ENCODE measurements around the gene FRYL. TPM values are rescaled to one million over a fixed set of nuclear protein-coding genes. Genes with fewer than 3 reads are reported as not detected.
A peak's percentile ranks its signal among the peaks of the same experiment; 100 is the strongest.
"Not testable (repeated sequence)": the region's sequence is repeated elsewhere in the genome, so short reads cannot be mapped to it uniquely, and the experiment has no call there.

The FRYL gene
- polyA plus RNA-seq, 3 donors: 10.8 to 15.8 (median 14.4) TPM

- H3K9ac ChIP-seq (ENCODE audit: insufficient read depth, low read length, poor library complexity, severe bottlenecking): no peak overlapping the region
- peak overlapping the region in 2 of 7 donors; percentile 0 to 30 for H3K27ac Mint-ChIP-seq
- H3K4me3 ChIP-seq (replicated peaks in 1 of 3; ENCODE audit: low read depth in 2 of 3, low read length in 3 of 3): no peak overlapping the region
- H3K27ac ChIP-seq (ENCODE audit: low read depth in 1 of 2, low read length in 2 of 2): no peak overlapping the region
- no peak for DNase-seq
- peaks cover 89% of the 10 kb centered on the region for H4K20me1 ChIP-seq (ENCODE audit: insufficient read depth, low read length)
- peaks cover 0 to 2% (median 0%) of the 10 kb centered on the region in 7 donors for H3K9me3 Mint-ChIP-seq
- 100% methylated on average over 1 of the region's 3 CpGs for WGBS (ENCODE audit: insufficient coverage)
- peaks cover 0 to 3% of the 10 kb centered on the region in 2 donors for H3K4me1 ChIP-seq (ENCODE audit: control insufficient read depth in 1 of 2, insufficient read depth in 2 of 2, low read length in 2 of 2)
- H3K36me3 Mint-ChIP-seq: peaks cover 0 to 9% of the 10 kb centered on the region in 2 donors
- no peaks in the 10 kb centered on the region for H3K27me3 Mint-ChIP-seq (ENCODE audit: low read depth in 3 of 3)
- H3K27me3 ChIP-seq (ENCODE audit: control insufficient read depth in 2 of 2, insufficient read depth in 2 of 2, low read length in 2 of 2): no peaks in the 10 kb centered on the region
- no peaks in the 10 kb centered on the region for H3K36me3 ChIP-seq (replicated peaks in 1 of 2; ENCODE audit: control insufficient read depth in 1 of 2, insufficient read depth in 2 of 2, low read length in 2 of 2)
- H3K9me3 ChIP-seq (replicated peaks in 1 of 2; ENCODE audit: control insufficient read depth in 1 of 2, insufficient read depth in 1 of 2, low read length in 2 of 2): no peaks in the 10 kb centered on the region
- peaks cover 29% of the 10 kb centered on the region for H3K4me1 Mint-ChIP-seq
- intact Hi-C loops (cut with micrococcal nuclease): no loop called here
- TF ChIP-seq, protein P1, sequence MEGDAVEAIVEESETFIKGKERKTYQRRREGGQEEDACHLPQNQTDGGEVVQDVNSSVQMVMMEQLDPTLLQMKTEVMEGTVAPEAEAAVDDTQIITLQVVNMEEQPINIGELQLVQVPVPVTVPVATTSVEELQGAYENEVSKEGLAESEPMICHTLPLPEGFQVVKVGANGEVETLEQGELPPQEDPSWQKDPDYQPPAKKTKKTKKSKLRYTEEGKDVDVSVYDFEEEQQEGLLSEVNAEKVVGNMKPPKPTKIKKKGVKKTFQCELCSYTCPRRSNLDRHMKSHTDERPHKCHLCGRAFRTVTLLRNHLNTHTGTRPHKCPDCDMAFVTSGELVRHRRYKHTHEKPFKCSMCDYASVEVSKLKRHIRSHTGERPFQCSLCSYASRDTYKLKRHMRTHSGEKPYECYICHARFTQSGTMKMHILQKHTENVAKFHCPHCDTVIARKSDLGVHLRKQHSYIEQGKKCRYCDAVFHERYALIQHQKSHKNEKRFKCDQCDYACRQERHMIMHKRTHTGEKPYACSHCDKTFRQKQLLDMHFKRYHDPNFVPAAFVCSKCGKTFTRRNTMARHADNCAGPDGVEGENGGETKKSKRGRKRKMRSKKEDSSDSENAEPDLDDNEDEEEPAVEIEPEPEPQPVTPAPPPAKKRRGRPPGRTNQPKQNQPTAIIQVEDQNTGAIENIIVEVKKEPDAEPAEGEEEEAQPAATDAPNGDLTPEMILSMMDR (IDR thresholded peaks at IDR 0.05): no peak
- no peak overlapping the region for H3K4me2 ChIP-seq (replicated peaks; ENCODE audit: extremely low read depth, low read length, poor library complexity, severe bottlenecking)
- H3K79me2 ChIP-seq (ENCODE audit: insufficient read depth, low read length): peaks cover 88% of the 10 kb centered on the region
- H2AFZ ChIP-seq (ENCODE audit: insufficient read depth, low read depth, low read length, poor library complexity, severe bottlenecking): no peak overlapping the region
- H3K4me3 Mint-ChIP-seq: no peak overlapping the region
These were observed 41.2 kb downstream of the FRYL start for GRCh38 chr4:48738856-48739255.

DNA sequence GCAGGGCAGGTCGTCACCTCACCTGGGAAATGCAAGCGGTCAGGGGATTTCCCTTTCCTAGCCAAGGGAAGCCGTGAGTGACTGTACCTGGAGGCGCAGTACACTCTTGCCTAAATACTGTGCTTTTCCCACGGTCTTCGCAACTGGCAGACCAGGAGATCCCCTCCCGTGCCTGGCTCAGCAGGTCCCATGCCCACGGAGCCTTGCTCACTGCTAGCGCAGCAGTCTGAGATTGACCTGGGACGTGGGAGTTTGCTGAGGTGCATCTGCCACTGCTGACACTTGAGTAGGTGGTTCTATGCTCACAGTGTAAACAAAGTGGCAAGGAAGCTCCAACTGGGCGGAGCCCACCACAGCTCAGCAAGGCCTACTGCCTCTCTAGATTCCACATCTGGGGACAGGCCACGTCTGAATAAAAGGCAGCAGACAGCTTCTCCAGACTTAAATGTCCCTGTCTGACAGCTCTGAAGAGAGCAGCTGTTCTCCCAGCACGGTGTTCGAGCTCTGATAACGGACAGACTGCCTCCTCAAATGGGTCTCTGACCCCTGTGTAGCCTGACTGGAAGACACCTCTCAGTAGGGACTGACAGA lies 51.1 kb downstream of the FRYL start:
- H3K27ac ChIP-seq (ENCODE audit: low read depth in 1 of 2, low read length in 2 of 2); H3K9me3 ChIP-seq (replicated peaks in 1 of 2; ENCODE audit: control insufficient read depth in 1 of 2, insufficient read depth in 1 of 2, low read length in 2 of 2); H3K9ac ChIP-seq (ENCODE audit: insufficient read depth, low read length, poor library complexity, severe bottlenecking); H3K27me3 ChIP-seq (ENCODE audit: control insufficient read depth in 2 of 2, insufficient read depth in 2 of 2, low read length in 2 of 2); H3K4me2 ChIP-seq (replicated peaks; ENCODE audit: extremely low read depth, low read length, poor library complexity, severe bottlenecking); H2AFZ ChIP-seq (ENCODE audit: insufficient read depth, low read depth, low read length, poor library complexity, severe bottlenecking); H3K9me3 Mint-ChIP-seq; intact Hi-C loops (cut with micrococcal nuclease); H3K4me3 ChIP-seq (replicated peaks in 1 of 3; ENCODE audit: low read depth in 2 of 3, low read length in 3 of 3); H3K27me3 Mint-ChIP-seq (ENCODE audit: low read depth in 3 of 3); H3K36me3 Mint-ChIP-seq; H3K36me3 ChIP-seq (replicated peaks in 1 of 2; ENCODE audit: control insufficient read depth in 1 of 2, insufficient read depth in 2 of 2, low read length in 2 of 2); DNase-seq; H3K4me3 Mint-ChIP-seq: not testable (repeated sequence)
- H3K27ac Mint-ChIP-seq: peak overlapping the region in 3 of 7 donors; percentile 57 to 70 (median 64)
- WGBS (ENCODE audit: insufficient coverage): 96% methylated on average over 12 of the region's 15 CpGs
- Histone ChIP-seq H3K4me1 (ENCODE audit: control insufficient read depth in 1 of 2, insufficient read depth in 2 of 2, low read length in 2 of 2) (peaks cover 6 to 10% of the 10 kb centered on the region in 2 donors), H4K20me1 (ENCODE audit: insufficient read depth, low read length) (peaks cover 94% of the 10 kb centered on the region), H3K79me2 (ENCODE audit: insufficient read depth, low read length) (peaks cover 98% of the 10 kb centered on the region)
- H3K4me1 Mint-ChIP-seq: peaks cover 49% of the 10 kb centered on the region

Measured in CD14-positive monocyte (primary cell).